Left renal pelvis (tissue), 4 donors: ENCODE measurements around the gene REXO1. TPM values are rescaled to one million over a fixed set of nuclear protein-coding genes. Genes with fewer than 3 reads are reported as not detected.
"Not testable (repeated sequence)": the region's sequence is repeated elsewhere in the genome, so short reads cannot be mapped to it uniquely, and the experiment has no call there.

Source experiments
- DNase-seq, 4 donors: peaks; one replicate each; pipeline ENCODE4 v3.0.0-alpha.2; 2013; ENCODE audit warnings: low read depth in 4 of 4, low spot score in 3 of 4
- polyA plus RNA-seq, 4 donors: library from polyadenylated mRNA; unstranded; fragments of 120-200 nt; gene quantifications; one replicate each; pipeline ENCODE4 v1.2.1, GENCODE V29; 2013; ENCODE audit not compliant: insufficient read length in 4 of 4

The REXO1 gene, protein sequence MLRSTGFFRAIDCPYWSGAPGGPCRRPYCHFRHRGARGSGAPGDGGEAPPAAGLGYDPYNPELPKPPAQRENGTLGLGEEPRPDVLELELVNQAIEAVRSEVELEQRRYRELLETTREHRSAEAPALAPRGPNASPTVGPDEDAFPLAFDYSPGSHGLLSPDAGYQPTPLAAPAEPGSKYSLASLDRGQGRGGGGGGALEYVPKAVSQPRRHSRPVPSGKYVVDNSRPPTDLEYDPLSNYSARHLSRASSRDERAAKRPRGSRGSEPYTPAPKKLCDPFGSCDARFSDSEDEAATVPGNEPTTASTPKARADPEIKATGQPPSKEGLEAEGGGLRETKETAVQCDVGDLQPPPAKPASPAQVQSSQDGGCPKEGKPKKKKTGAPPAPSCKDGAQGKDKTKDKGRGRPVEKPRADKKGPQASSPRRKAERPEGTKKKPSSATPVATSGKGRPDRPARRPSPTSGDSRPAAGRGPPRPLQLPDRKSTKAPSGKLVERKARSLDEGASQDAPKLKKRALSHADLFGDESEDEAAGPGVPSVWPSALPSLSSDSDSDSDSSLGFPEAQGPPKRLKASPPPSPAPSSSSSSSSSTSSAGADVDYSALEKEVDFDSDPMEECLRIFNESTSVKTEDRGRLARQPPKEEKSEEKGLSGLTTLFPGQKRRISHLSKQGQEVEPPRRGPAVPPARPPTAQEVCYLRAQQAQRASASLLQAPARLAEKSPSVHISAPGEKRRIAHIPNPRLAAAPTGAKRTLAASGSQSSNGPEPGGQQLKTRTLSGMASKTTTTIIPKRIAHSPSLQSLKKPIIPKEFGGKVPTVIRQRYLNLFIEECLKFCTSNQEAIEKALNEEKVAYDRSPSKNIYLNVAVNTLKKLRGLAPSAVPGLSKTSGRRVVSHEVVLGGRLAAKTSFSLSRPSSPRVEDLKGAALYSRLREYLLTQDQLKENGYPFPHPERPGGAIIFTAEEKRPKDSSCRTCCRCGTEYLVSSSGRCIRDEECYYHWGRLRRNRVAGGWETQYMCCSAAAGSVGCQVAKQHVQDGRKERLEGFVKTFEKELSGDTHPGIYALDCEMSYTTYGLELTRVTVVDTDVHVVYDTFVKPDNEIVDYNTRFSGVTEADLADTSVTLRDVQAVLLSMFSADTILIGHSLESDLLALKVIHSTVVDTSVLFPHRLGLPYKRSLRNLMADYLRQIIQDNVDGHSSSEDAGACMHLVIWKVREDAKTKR
- 10 to 100 TPM; 20.5 to 30.3 (median 21.7) TPM for polyA plus RNA-seq

DNA sequence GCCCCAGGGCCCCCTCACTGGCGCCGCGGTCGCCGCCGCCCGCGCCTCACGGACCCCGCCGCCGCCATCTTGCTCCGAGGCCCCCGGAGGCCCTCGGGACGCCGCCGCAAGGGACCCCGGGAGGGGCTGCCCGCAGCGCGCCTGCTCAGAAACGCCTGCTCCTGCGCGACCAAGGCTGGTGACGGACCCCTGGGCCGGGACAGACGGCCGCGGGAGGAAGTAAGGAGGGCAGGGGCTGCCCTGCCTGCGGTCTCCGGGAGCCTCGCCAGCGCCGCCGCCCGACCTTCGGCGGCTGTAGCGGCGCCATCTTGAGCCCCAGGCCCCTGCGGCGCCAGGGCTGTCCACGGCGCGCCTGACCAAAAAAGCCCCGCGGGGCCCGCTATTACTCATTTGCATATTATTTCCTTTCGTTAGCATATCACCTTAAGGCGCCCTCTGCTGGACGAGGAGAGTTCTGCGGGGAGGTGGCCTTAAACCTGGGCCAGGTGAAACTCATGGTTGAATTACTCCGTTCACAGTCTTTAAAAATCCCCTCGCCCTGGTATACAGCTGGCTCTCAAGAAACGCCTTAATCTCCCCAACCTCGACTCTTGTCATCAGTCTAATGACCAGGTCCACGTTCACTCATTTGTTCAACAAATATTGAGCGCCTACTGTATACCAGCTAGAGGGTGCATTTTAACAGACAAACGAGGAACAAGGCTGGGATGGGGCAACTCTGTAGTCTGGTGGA is at the start of gene REXO1:
TSS of gene REXO1 (minus strand) at position 85 of the 733 bp plus-strand sequence. CDS start 125 bp downstream, outside the sequence.
- DNase-seq = peak; percentile 89 to 93 (median 92)

- no peak for DNase-seq
Measured at GRCh38 chr19:1896508-1896907, 48.2 kb upstream of the REXO1 start.

GRCh38 chr19:1893791-1894190 is 45.5 kb upstream of the REXO1 start:
- no peak for DNase-seq

GRCh38 chr19:1889907-1890306 is 41.6 kb upstream of the REXO1 start:
- no peak for DNase-seq

- no peak for DNase-seq
Measured at GRCh38 chr19:1888385-1888784, 40.1 kb upstream of the REXO1 start.

GRCh38 chr19:1886360-1886759 is 38.1 kb upstream of the REXO1 start:
- DNase-seq = not testable (repeated sequence)

DNA sequence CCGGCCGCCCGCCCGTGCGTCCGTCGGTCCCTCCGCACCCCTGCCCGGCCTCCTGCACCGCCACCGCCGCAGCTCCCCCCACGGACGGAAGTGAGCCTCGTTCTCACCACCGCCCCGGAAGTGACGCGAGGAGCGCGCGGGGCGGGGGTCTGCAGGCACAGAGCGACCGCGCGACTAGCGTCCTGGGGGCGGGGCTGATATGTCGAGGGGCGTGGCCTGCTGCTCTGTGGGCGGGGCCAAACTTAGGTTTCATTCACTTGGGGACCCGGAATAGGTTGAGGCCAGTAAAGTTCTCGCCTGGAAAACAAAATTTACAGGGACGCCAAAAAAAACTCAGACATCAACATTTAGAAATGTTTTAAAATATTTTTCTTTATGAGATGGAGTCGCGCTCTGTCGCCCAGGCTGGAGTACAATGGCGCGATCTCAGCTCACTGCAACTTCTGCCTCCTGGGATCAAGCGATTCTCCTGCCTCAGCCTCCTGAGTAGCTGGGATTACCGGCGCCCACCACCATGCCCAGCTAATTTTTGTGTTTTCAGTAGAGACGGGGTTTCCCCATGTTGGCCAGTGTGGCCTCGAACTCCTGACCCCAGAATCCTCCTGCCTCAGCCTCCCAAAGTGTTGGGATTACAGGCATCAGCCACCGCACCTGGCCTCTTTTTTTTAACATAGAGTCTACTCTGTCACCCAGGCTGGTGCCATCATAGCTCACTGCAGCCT is 37.3 kb upstream of the REXO1 start, which contains the start of gene ABHD17A:
TSS of gene ABHD17A (minus strand) at position 99 of the 722 bp plus-strand sequence. CDS start 3,930 bp downstream, outside the sequence.
- peak; percentile 72 to 89 (median 88) for DNase-seq

GRCh38 chr19:1884719-1885334 is 36.5 kb upstream of the REXO1 start:
- DNase-seq = no peak

GRCh38 chr19:1884291-1884718 is 36.0 kb upstream of the REXO1 start:
- DNase-seq = no peak

DNA sequence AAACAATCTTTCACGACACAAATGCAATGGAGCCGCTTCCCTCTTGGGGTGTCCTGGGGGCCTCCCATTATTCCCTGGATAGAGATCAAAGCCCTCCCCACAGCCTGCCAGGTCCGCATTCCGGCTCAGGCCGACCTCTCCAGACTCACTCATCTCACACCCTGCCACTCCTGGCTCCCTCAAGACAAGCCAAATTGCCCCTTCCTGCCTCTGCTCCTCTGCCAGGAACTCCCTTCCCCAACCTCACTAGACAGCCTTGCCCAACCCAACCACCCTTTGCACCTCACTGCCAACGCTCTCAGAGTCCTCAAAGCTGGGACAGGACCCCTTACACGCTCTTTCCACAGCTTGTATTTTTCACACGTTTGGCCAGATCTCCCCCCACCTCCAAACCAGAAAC is 35.5 kb upstream of the REXO1 start:
- no peak for DNase-seq

DNA sequence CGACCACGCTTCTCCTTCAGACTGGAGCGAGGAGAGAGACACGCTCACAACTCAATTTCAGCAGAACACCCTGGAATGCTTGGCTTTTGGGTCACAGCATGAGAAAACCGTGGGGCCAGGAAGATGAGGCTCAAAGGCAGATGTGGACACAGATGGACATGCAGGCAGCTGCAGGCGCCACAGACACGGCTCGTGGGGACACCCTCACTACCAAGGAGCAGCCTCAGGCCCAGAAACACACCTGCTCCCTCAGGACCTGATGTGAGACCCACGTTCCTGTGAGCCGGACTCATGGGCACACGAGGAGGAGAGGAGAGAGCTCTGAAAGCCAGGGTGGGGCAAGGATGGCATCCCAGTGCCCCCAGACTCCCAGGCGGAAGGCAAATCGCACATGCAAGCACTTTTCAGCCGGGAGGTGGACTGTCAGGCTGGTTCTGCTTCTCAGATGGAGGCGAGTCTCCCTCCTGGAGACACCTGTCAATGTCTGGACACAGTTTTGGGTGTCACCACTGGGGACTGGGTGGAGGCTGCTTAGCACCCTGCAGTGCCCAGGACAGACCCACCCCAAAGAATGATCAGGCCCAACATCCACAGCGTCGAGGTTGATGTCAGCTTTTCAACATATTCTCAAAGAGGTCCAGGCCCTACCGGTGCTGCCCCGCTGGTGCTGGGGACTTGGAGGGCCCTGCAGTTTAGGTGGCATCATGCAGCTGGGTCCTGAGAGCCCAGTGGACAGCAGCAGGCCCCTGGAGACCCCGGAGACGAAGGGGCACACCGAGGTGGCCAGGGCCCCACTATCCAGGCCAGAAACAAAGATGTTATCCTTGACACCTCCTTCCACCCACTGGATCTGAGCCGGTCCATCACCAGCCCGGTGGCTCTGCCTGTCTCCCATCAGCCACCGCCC is 34.8 kb upstream of the REXO1 start:
- DNase-seq = no peak

DNA sequence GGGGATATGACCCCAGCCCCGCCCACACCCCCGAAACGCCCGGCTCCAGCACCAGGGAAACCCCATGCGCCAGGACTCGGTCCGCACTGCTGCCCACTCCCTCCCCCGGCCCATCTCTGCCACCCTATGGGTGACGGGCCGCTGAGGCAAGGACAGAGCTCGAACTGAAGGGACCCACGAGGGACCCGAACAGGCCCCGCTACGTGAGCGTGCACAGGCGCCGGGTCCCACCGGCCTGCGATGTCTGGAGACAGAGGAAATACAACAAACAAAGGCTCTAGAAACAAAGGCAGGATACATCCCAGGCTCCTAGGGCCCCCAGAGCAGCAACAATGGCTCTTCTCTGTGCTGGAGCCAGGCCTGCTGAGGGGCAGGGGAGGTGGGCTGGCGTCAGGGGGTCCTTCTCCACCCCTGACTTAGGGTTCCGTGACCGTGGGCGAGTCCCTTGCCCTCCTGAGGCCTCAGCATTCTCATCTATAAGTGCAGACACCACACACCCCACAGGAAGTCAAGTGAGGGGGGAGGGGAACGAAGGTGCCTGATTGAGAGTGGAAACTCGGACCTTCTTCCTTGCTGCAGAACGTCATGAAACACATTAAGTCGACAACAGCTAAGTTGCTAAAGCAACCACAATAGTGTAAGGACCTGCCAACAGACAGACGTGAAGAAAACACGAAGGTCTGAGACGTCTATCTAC is 34.0 kb upstream of the REXO1 start:
- DNase-seq = no peak

- not testable (repeated sequence) for DNase-seq
Measured at GRCh38 chr19:1881393-1882088, 33.3 kb upstream of the REXO1 start.

DNA sequence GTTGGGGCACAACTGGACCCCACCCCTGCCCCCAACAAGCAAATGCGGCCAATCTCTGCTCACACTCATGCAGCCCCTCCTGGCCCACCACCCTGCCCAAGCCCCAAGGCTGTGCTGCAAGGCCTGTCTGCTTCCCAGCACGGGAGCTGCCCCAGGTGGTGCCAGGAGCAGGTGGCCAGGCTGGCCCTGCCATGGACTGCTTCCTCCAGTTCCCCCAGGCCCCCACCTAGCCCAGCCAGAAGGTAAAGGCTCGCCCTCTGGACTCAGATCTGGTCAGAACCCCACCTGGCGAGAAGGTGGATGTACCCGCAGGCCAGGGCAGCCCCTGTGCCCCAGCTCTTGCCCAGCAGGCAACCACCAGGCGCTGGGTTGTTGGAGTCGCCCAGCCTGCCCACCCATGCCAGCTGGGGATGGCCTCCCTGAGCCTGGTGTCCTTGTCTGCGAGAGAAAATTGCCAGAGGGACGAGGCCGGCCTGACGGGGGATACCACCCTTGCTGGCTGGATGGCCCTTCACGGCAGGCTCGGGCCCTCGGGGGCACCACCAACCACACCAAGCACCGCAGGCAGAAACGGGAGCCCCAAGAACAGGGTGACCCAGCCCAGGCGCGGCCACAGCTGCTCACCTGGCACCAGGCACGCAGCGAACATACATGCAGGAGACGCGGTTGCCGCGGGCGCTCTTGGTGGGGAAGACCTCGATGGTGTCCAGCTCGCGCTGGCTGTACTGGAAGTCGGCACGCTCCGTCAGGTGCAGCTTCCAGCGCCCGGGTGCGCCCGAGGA is 32.5 kb upstream of the REXO1 start:
- DNase-seq = no peak

DNA sequence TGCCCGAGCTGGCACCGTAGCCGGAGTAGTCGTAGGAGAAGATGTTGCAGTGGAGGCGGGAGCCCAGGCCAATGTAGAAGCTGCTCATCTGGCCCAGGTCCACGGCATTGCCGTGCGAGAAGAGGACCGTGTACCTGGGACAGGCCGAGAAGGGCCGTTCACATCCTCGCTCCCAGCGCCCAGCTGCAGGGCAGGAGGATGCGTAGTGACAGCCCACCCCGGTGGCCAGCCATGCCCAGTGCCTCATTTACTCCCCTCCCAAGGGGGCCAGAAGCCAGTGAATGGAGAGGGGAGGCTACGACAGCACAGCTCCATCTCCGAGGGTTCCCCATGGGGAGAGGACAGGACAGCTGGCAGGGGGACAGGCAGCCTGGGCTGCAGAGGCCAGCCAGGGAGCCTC is 31.7 kb upstream of the REXO1 start:
- not testable (repeated sequence) for DNase-seq

GRCh38 chr19:1878583-1878982 is 30.3 kb upstream of the REXO1 start:
- not testable (repeated sequence) for DNase-seq
